HG02852 (cell line): ENCODE data around the gene DCDC1.

Source experiments
- ATAC-seq: cut with Tn5 transposase; IDR thresholded peaks from one replicate; pipeline ENCODE4 v1.9.1; 2021; ENCODE audit warnings: mild to moderate bottlenecking, moderate library complexity; ENCODE audit not compliant: unreplicated experiment

DCDC1 gene

GRCh38 chr11:30861064-30861463 is 508.5 kb downstream of the DCDC1 start:
- no peak for ATAC-seq

GRCh38 chr11:30860146-30860545 is 509.4 kb downstream of the DCDC1 start:
- ATAC-seq, result no peak

GRCh38 chr11:30859669-30860068 is 509.9 kb downstream of the DCDC1 start:
- no peak for ATAC-seq

- no peak for ATAC-seq
Measured at GRCh38 chr11:30855383-30856006, 514.0 kb downstream of the DCDC1 start.

GRCh38 chr11:30853439-30853838 is 516.1 kb downstream of the DCDC1 start:
- ATAC-seq, result no peak

- no peak for ATAC-seq
Measured at GRCh38 chr11:30852645-30853044, 516.9 kb downstream of the DCDC1 start.

GRCh38 chr11:30852091-30852490 is 517.4 kb downstream of the DCDC1 start:
- ATAC-seq, result no peak

- ATAC-seq, result no peak
Measured at GRCh38 chr11:30837252-30837651, 532.3 kb downstream of the DCDC1 start.

- no peak for ATAC-seq
Measured at GRCh38 chr11:30832831-30833230, 536.7 kb downstream of the DCDC1 start.

GRCh38 chr11:30830681-30831080 is 538.9 kb downstream of the DCDC1 start:
- no peak for ATAC-seq

GRCh38 chr11:30826911-30827310 is 542.6 kb downstream of the DCDC1 start:
- ATAC-seq, result no peak

- no peak for ATAC-seq
Measured at GRCh38 chr11:30825723-30826122, 543.8 kb downstream of the DCDC1 start.

GRCh38 chr11:30823119-30823518 is 546.4 kb downstream of the DCDC1 start:
- no peak for ATAC-seq

GRCh38 chr11:30821438-30821965 is 548.0 kb downstream of the DCDC1 start:
- ATAC-seq, result no peak

GRCh38 chr11:30818721-30819120 is 550.8 kb downstream of the DCDC1 start:
- ATAC-seq, result no peak

- no peak for ATAC-seq
Measured at GRCh38 chr11:30816959-30817880, 552.3 kb downstream of the DCDC1 start.

- no peak for ATAC-seq
Measured at GRCh38 chr11:30815619-30816018, 553.9 kb downstream of the DCDC1 start.

- no peak for ATAC-seq
Measured at GRCh38 chr11:30814737-30815136, 554.8 kb downstream of the DCDC1 start.
